Mesendoderm (in vitro differentiated cells): Measurements from ENCODE around the gene PNKP.

Source experiments
- DNase-seq: peaks from one replicate; pipeline ENCODE4 v3.0.0; 2013
- H2AK5ac ChIP-seq: 2 replicates; pipeline ENCODE4 v1.6.1; 2013; ENCODE audit warnings: low read length, inconsistent platforms
- H2BK120ac ChIP-seq: 2 replicates; pipeline ENCODE4 v1.6.1; 2013; ENCODE audit warnings: low read depth, mild to moderate bottlenecking, low read length, moderate library complexity, mixed read lengths
- H2BK15ac ChIP-seq: replicated peaks from 2 replicates; pipeline ENCODE4 v1.6.1; 2013; ENCODE audit warnings: low read depth, mild to moderate bottlenecking, moderate library complexity
- H2BK5ac ChIP-seq: 2 replicates; pipeline ENCODE4 v1.6.1; 2013; ENCODE audit warnings: low read length, inconsistent platforms
- H3K18ac ChIP-seq: 2 replicates; pipeline ENCODE4 v1.6.1; 2013; ENCODE audit warnings: mild to moderate bottlenecking, low read length, mixed read lengths
- H3K23ac ChIP-seq: one replicate; pipeline ENCODE4 v1.6.1; 2013; ENCODE audit warnings: low read length
- H3K27ac ChIP-seq: 2 replicates; pipeline ENCODE4 v1.5.1; 2013; ENCODE audit warnings: low read depth, mild to moderate bottlenecking, inconsistent platforms, low read length, moderate library complexity
- H3K27me3 ChIP-seq: 2 replicates; pipeline ENCODE4 v1.6.1; 2013; ENCODE audit warnings: low read length, control low read depth, mild to moderate bottlenecking, inconsistent platforms; ENCODE audit not compliant: insufficient read depth, poor library complexity
- H3K36me3 ChIP-seq: 2 replicates; pipeline ENCODE4 v1.6.1; 2013; ENCODE audit warnings: low read length, inconsistent platforms; ENCODE audit not compliant: control insufficient read depth, insufficient read depth
- H3K4ac ChIP-seq: one replicate; pipeline ENCODE4 v1.6.1; 2013; ENCODE audit warnings: low read depth, mild to moderate bottlenecking, low read length, moderate library complexity
- H3K4me1 ChIP-seq: 2 replicates; pipeline ENCODE4 v1.6.1; 2013; ENCODE audit warnings: low read depth, low read length, inconsistent platforms; ENCODE audit not compliant: control insufficient read depth
- H3K4me2 ChIP-seq: 2 replicates; pipeline ENCODE4 v1.6.1; 2013; ENCODE audit warnings: low read length
- H3K4me3 ChIP-seq: 2 replicates; pipeline ENCODE4 v1.5.1; 2013; ENCODE audit warnings: mild to moderate bottlenecking, low read length
- H3K56ac ChIP-seq: one replicate; pipeline ENCODE4 v1.6.1; 2013; ENCODE audit warnings: low read length
- H3K79me1 ChIP-seq: 2 replicates; pipeline ENCODE4 v1.6.1; 2013; ENCODE audit warnings: low read length, inconsistent platforms
- H3K79me2 ChIP-seq: 2 replicates; pipeline ENCODE4 v1.6.1; 2013; ENCODE audit warnings: mild to moderate bottlenecking, low read length; ENCODE audit not compliant: control insufficient read depth, insufficient read depth
- H3K9ac ChIP-seq: 2 replicates; pipeline ENCODE4 v1.6.1; 2013; ENCODE audit warnings: low read length, inconsistent platforms
- H4K5ac ChIP-seq: one replicate; pipeline ENCODE4 v1.6.1; 2013; ENCODE audit warnings: low read length
- H4K8ac ChIP-seq: one replicate; pipeline ENCODE4 v1.6.1; 2013; ENCODE audit warnings: low read depth, mild to moderate bottlenecking, control low read depth, low read length, moderate library complexity
- WGBS: extraction: QIAGEN DNeasy Blood & Tissue Kit; methylation state at CpG from one replicate; pipeline ENCODE4 v1.1.7; 2013; ENCODE audit warnings: low lambda C conversion rate, missing lambda C conversion rate; ENCODE audit not compliant: insufficient coverage; ENCODE audit errors: extremely low coverage; 5-methylcytosine and 5-hydroxymethylcytosine counted together

The PNKP gene

GRCh38 chr19:49837009-49837310 lies 30.4 kb downstream of the PNKP start:
- no peak for DNase-seq
- H3K36me3 ChIP-seq: peaks cover 1% of the 10 kb centered on the region
- no peaks in the 10 kb centered on the region for H3K4me1 ChIP-seq
- no peak overlapping the region for H3K4me2 ChIP-seq
- H3K79me1 ChIP-seq: no peaks in the 10 kb centered on the region
- H3K23ac ChIP-seq: no peak overlapping the region
- H2BK5ac ChIP-seq: no peak overlapping the region
- no peak overlapping the region for H2AK5ac ChIP-seq
- no peak overlapping the region for H3K4ac ChIP-seq
- H3K4me3 ChIP-seq: no peak overlapping the region
- H3K27me3 ChIP-seq: no peaks in the 10 kb centered on the region
- H3K9ac ChIP-seq: no peak overlapping the region
- H4K5ac ChIP-seq: no peak overlapping the region
- H2BK15ac ChIP-seq: no peak overlapping the region
- no CpG with 5 or more reads among the region's 5 CpGs for WGBS
- H3K56ac ChIP-seq: no peak overlapping the region
- H3K18ac ChIP-seq: no peak overlapping the region
- H3K27ac ChIP-seq: no peak overlapping the region
- H3K79me2 ChIP-seq: no peaks in the 10 kb centered on the region
- no peak overlapping the region for H2BK120ac ChIP-seq
- no peak overlapping the region for H4K8ac ChIP-seq

GRCh38 chr19:49836176-49837008 lies 31.0 kb downstream of the PNKP start:
- Histone ChIP-seq H3K27me3 (no peaks in the 10 kb centered on the region), H3K18ac (no peak overlapping the region), H3K36me3 (peaks cover 1% of the 10 kb centered on the region), H3K79me1 (no peaks in the 10 kb centered on the region), H3K27ac (no peak overlapping the region), H4K5ac (no peak overlapping the region), H2AK5ac (no peak overlapping the region), H4K8ac (no peak overlapping the region), H3K4me1 (no peaks in the 10 kb centered on the region), H3K4me3 (no peak overlapping the region), H3K4me2 (no peak overlapping the region), H3K4ac (no peak overlapping the region), H3K23ac (no peak overlapping the region), H3K79me2 (no peaks in the 10 kb centered on the region), H2BK120ac (no peak overlapping the region), H2BK5ac (no peak overlapping the region), H3K56ac (no peak overlapping the region), H3K9ac (no peak overlapping the region), H2BK15ac (no peak overlapping the region)
- WGBS: no CpG with 5 or more reads among the region's 20 CpGs
- no peak for DNase-seq

- WGBS: no CpG with 5 or more reads among the region's 12 CpGs
- DNase-seq: no peak
- Histone ChIP-seq H3K36me3 (peaks cover 1% of the 10 kb centered on the region), H4K5ac (no peak overlapping the region), H3K9ac (no peak overlapping the region), H3K56ac (no peak overlapping the region), H3K79me2 (no peaks in the 10 kb centered on the region), H3K4me3 (no peak overlapping the region), H3K27me3 (no peaks in the 10 kb centered on the region), H3K18ac (no peak overlapping the region), H4K8ac (no peak overlapping the region), H3K23ac (no peak overlapping the region), H2BK5ac (no peak overlapping the region), H2AK5ac (no peak overlapping the region), H3K4me1 (no peaks in the 10 kb centered on the region), H3K27ac (no peak overlapping the region), H3K4me2 (no peak overlapping the region), H3K79me1 (no peaks in the 10 kb centered on the region), H2BK120ac (no peak overlapping the region), H3K4ac (no peak overlapping the region), H2BK15ac (no peak overlapping the region)
Measured at GRCh38 chr19:49835562-49835961, 31.8 kb downstream of the PNKP start.

DNA sequence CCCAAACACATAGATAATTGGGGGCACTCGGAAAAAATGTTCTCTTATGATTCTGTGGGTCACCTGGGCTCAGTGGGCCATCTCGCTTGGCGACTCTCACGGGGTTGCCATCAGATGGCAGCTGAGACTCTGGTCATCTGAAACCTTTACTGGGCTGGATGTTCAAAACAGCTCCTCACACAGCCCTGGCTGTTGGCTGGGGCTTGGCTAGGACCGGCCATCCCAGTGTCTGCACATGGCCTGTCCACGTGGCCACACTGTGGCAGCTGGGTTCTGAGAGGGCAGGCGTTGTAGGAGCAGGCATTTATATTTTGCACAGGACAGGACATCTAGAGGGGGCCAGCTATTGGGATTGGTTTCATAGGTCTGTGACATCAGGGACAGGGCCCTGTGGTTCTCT lies 33.8 kb downstream of the PNKP start:
- no CpG with 5 or more reads among the region's 7 CpGs for WGBS
- H2BK120ac ChIP-seq: no peak overlapping the region
- H3K27ac ChIP-seq: no peak overlapping the region
- H3K79me1 ChIP-seq: no peaks in the 10 kb centered on the region
- H3K4me1 ChIP-seq: no peaks in the 10 kb centered on the region
- no peak overlapping the region for H4K5ac ChIP-seq
- no peaks in the 10 kb centered on the region for H3K27me3 ChIP-seq
- H3K4me2 ChIP-seq: no peak overlapping the region
- no peak overlapping the region for H3K23ac ChIP-seq
- no peak overlapping the region for H3K56ac ChIP-seq
- H3K79me2 ChIP-seq: no peaks in the 10 kb centered on the region
- H3K9ac ChIP-seq: no peak overlapping the region
- H2BK15ac ChIP-seq: no peak overlapping the region
- H3K36me3 ChIP-seq: peaks cover 1% of the 10 kb centered on the region
- no peak overlapping the region for H4K8ac ChIP-seq
- no peak overlapping the region for H2AK5ac ChIP-seq
- no peak overlapping the region for H3K18ac ChIP-seq
- no peak overlapping the region for H2BK5ac ChIP-seq
- H3K4me3 ChIP-seq: no peak overlapping the region
- H3K4ac ChIP-seq: no peak overlapping the region
- no peak for DNase-seq

DNA sequence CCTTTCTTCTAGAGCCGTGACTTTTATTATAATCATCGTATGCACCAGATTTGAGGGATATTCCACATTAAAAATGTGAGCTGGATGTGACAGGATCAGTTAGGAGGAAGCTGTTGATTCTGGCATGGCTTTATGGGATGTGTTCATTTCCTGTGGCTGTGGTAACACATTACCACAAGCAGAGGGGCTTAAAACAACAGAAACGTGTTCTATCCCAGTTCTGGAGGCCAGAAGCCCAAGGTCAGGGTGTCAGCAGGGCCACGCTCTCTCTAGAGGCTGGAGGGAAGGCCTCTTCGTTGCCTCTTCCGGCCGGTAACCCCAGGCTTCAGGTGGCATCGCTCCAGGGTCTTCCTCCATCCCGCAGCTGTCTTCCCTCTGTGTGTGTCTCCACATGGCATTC lies 34.8 kb downstream of the PNKP start:
- no peak overlapping the region for H2BK15ac ChIP-seq
- H2AK5ac ChIP-seq: no peak overlapping the region
- H3K27ac ChIP-seq: no peak overlapping the region
- H3K27me3 ChIP-seq: no peaks in the 10 kb centered on the region
- H2BK120ac ChIP-seq: no peak overlapping the region
- no peak overlapping the region for H3K9ac ChIP-seq
- H3K56ac ChIP-seq: no peak overlapping the region
- WGBS: no CpG with 5 or more reads among the region's 9 CpGs
- peaks cover 1% of the 10 kb centered on the region for H3K36me3 ChIP-seq
- H4K8ac ChIP-seq: no peak overlapping the region
- no peaks in the 10 kb centered on the region for H3K4me1 ChIP-seq
- no peak overlapping the region for H3K18ac ChIP-seq
- no peak for DNase-seq
- no peak overlapping the region for H2BK5ac ChIP-seq
- H3K79me1 ChIP-seq: no peaks in the 10 kb centered on the region
- no peak overlapping the region for H3K4me2 ChIP-seq
- H4K5ac ChIP-seq: no peak overlapping the region
- no peak overlapping the region for H3K4me3 ChIP-seq
- no peak overlapping the region for H3K23ac ChIP-seq
- H3K4ac ChIP-seq: no peak overlapping the region
- H3K79me2 ChIP-seq: no peaks in the 10 kb centered on the region

- Histone ChIP-seq H2BK5ac (no peak overlapping the region), H3K4ac (no peak overlapping the region), H3K36me3 (peaks cover 1% of the 10 kb centered on the region), H3K56ac (no peak overlapping the region), H3K4me3 (no peak overlapping the region), H3K23ac (no peak overlapping the region), H3K79me2 (no peaks in the 10 kb centered on the region), H2BK15ac (no peak overlapping the region), H3K79me1 (peaks cover 3% of the 10 kb centered on the region), H3K27ac (no peak overlapping the region), H4K5ac (no peak overlapping the region), H3K4me2 (no peak overlapping the region), H3K18ac (no peak overlapping the region), H3K27me3 (no peaks in the 10 kb centered on the region), H4K8ac (no peak overlapping the region), H3K4me1 (no peaks in the 10 kb centered on the region), H2AK5ac (no peak overlapping the region), H3K9ac (no peak overlapping the region), H2BK120ac (no peak overlapping the region)
- no CpG with 5 or more reads among the region's 8 CpGs for WGBS
- DNase-seq: no peak
Measured at GRCh38 chr19:49831592-49831991, 35.8 kb downstream of the PNKP start.
